HG02763 (cell line): ENCODE measurements around the gene SLC10A6.

Experiments used
- ATAC-seq: cut with Tn5 transposase; IDR thresholded peaks from one replicate; pipeline ENCODE4 v1.9.1; 2021; ENCODE audit warnings: mild to moderate bottlenecking, moderate library complexity; ENCODE audit not compliant: unreplicated experiment

The SLC10A6 gene

DNA sequence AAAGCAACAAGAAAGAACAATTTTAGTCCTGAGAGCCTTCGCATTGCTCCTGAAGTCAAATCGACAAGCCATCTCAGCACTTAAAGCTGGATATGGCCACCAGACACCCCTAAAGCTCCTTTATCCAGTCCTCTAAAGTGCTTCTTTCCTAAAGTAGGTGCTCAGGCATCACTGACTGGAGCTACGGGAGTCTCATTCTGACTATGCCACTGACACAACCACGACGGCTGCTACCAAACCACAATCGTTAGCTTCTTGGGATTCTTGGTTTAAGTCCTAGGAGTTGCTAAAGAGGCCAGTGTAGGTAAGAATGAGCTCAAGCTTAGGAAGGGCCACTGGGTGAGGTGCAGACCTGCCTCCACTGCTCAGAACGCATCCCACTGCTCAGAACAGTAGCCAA lies 1.0 kb downstream of the SLC10A6 start:
- ATAC-seq, result no peak

DNA sequence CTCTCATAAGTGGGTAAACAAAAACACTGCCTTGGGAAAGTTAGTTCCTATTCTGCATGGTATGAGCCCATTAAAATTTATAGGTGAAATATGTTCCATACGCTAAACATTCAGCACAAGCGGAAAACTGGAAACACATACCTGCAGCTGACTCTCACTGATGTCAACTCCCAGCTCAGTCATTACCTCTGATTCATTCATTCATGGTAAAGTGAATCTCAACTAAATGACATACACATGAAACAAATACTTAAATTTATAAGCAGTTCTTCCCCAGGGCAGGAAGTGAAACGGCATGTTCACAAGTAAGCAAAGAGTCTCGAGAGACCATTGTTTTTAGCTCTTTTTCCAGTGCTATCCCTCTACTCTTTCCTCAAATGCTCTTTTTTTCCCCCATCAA lies 1.6 kb downstream of the SLC10A6 start:
- ATAC-seq, result no peak

DNA sequence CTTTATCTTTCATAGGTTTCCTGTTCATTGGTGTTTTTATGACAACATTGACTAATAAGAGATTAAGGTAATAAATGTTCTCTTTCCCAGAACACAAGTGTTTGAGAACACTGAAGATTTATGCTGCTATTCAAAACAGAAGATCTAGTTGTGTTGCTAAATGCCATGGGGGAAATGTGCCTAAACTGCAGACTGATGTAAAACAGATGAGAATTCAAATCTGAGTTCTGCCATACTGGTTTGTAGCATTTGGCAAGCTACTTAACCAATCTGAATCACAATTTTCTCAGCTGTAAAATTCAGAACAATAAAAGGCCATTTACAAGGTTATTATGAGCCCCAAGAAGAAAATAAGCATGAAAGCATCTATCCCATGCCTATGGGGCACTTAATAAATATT lies 2.3 kb downstream of the SLC10A6 start:
- ATAC-seq, result no peak

DNA sequence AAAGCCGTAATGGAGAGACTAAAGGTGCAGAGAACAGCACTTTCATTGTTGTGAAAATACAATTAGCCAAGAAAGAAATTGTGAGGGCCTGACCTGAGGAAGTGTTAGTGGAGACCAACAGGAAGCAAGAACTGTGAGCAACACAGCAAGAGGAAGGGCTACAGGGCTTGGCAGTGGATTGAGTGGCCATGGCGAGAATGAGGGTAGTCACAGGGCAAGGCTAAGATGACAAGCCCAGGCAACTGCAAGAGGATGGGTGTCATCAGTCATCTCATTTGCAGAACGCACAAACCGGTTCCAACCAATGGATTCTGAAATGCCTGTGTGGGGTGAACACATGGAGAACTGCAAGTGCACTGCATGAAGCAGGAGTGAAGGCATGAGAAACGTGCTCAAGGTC lies 3.6 kb downstream of the SLC10A6 start:
- no peak for ATAC-seq

DNA sequence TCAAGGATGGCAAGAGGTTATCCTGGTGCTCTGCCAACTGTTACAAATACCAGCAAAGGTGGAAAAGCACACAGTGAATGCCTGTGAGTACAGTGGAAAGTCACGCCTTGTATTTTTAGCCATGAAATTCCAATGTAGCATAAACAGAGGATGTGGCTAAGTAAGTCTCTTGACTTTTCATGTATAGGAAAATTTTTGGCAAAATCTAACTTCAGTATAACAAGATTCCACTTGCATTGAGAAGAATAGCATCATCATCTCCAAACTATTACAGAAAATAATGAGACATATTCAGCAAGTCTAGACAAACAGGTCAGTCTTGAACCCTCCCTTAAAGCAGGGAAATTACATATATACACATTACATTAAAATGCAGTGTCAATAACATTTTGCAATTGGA lies 7.9 kb downstream of the SLC10A6 start:
- ATAC-seq, result no peak

DNA sequence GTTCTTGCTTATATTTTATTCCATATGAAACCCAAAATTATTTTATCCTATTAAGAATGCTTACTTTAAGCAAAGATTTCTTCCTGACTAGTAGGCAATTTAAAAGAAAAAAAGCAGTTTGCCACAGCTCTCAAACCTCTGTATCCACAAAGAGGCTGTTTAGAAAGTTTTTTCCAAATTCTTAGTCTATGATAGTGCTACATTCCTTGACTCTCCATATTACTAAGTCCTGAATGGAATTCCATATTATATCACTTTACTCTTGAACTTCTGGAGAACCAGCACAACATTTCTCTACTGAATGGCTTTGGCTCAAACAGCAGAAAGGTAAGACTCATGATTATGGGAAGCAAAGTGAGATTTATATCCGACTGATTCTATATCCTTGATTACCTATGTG lies 8.3 kb downstream of the SLC10A6 start:
- no peak for ATAC-seq

DNA sequence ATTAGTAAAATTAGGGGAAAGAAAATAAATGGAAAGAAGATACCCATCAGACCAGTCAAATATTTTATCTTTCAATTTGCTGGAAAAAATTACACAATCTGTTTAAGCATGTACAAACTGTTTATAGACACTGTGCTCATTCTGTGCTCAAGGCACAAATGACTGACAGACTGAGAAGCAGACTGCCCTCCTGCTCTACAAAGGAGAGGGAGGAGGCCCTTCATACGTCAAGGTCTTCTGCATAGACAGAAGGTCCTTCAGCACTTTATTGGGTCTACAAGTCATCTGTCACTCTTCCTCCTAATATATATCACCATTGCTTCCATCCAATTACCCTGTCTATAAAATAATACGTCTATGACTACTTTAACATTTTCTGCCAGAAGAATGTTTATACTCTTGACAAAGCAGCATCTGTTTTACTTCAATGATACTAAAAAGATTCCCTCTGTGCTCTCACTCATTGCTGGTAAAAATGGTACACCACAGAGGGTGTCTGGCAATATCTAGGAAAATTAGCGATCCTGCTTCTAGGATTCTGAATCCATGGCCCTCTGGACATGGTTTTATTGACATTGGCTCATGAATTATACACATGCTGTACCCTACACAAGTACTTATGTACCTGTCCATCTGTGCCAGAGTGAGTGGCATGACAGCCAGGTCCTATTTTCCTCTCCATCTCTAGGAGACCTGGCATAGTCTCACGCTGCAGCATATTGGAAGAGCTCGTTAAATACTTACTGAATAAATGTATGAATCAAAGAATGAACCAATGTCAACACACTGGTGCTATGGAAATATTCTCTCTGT lies 11.3 kb downstream of the SLC10A6 start:
- ATAC-seq, result no peak

DNA sequence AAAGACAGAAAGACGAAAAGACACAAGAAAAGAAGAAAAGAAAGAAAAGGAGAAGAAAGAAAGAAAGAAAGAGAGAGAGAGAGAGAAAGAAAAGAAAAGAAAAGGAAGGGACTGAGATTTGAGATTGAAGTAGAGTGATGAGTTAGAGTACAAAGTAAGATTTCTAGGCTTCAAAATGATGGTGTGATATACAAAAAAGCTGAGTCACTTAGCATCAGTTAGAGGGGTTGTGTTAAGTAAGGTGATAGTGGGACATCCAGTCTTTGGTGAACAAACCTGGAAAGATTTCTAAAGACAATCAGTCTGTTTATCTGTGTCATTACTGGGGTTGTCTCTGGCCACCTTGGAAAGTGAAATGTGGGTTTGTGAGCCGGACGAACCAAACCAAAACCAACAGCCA lies 13.5 kb downstream of the SLC10A6 start:
- ATAC-seq, result no peak

DNA sequence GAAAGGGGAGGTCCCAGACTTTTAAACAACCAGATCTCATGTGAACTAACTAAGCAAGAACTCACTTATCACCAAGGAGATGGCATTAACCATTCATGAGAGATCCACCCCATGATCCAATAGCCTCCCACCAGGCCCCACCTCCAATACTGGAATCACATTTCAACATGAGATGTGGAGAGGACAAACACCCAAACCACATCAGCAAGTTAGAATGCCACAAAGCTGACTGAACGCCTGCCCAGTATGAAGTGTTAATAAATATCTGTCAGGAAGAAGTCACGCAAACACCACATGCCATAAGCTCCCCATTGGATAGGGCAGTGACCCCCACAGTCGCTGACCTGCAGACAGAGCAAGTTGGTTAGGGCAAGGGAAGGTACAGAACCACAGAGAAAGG lies 14.3 kb downstream of the SLC10A6 start:
- ATAC-seq, result no peak

DNA sequence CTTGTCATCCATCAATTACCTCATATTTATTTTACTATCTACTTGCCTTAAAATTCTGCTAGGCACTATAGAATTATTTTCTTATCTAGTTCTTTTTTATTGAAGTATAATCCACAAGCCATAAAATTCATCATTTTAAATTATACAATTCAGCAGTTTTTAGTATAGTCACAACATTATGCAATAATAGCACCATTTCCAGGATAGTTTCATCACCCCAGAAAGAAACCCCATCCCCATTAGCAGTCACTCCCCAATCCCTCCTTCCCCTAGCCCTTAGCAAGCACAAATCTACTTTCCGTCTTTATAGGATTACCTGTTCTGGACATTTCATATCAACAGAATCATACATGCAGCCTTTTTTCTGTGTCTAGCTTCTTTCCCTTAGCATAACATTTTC lies 15.6 kb downstream of the SLC10A6 start:
- no peak for ATAC-seq

DNA sequence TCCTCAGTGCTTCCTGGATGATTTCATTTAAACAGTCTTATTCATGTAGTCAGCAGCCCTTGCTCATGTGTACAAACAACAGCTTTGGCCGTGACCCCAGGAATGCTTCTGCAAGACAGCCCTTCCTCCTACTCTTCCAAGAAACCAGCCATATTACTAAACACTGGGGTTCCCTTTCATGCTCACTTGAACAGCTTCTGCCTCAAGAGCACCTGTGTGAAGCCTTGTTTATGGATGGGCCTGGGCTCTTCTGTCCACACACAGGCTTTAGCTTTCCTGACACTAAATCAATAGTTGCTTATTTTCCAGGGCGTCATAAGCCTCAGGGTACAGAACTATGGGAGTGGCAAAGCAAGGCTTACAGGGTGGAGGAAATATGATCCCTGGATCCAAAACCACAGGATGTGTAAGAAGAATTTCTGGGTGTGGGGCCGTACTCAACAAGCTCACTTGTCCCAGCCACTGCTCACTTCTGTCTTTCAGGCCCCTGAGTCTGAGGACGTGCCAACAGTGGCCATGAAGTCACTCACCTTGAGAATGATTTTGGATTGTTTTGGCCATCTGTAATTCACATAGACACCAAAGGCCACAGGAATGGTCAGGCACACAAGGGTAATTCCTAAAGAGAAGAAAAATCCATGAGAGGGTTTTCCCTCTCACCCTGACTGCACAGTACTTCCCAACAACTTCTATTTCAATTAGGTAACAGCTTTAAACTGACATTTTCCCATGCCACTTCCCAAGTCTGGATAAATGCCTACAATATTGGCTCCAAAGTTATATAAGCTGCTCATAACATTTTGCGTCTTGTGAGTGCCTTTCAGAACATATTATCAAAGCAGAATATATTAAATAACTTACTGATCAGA lies 17.7 kb downstream of the SLC10A6 start:
- ATAC-seq, result no peak

DNA sequence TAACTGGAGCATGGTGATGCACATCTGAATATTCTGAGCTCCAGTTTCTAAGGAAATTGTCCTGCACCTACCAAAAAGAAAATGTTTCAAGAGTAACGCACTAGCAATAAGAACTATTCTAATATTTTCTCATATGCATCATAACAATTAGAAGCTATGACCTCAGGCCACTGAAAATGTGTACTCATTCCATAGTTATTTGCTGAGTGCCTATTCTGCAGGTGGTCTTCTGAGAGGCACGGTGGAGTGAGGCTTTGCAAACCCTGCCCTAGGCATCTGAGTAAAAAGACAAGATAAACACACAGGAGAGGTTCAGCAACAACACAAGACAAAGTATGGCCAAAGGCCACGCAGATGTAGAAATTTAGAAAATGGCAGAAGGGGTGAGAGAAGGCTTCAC lies 23.7 kb downstream of the SLC10A6 start:
- no peak for ATAC-seq

DNA sequence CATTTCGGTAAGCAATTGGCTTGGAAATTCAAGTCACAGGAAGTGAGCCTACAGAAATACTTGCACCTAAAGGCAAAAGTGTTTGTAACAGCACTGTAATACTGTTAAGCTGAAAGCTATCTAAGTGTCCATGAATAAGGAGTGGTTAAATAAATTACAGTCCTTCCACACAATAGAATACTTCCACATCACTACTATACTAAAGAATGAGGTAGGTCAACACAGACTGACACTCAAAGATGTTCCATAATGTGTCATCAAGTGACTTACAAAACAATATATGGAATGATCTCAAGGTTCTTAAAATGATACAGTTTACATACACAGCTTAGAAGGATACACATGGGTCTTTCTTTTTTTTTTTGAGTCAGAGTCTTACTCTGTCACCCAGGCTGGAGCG lies 27.0 kb downstream of the SLC10A6 start:
- no peak for ATAC-seq

DNA sequence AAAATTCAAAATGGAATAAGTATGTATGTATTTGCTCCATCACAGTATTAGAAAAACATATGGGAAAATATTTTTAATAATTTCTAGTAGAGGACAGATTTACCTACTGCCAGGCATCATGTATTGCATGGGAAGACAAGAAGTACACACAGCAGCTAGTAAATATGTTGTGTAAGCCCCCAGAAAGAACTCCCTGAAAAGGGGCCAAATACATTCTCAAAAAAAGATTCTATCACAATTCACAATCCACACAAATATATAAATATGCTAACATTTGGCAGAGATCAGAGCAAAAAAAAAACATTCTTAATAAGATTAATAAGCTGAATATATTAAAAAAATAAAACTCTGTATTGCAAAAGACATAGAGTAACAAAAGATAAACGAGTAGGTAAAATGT lies 28.0 kb downstream of the SLC10A6 start:
- ATAC-seq, result no peak

DNA sequence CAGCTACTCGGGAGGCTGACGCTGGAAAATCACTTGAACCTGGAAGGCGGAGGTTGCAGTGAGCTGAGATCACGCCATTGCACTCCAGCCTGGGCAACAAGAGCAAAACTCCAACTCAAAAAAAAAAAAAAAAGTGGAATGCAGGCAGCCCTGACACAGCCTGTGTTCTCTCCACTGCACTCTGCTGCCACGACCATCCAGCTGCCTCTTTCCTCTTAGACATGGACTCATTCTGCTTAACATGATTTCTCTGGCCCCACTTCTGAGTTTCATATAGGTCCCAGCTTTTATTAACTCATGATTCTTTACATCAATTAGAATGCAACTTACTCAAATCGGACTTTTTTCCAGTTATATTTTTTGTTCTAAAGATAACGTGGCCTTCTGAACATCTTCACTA lies 29.6 kb downstream of the SLC10A6 start:
- no peak for ATAC-seq

DNA sequence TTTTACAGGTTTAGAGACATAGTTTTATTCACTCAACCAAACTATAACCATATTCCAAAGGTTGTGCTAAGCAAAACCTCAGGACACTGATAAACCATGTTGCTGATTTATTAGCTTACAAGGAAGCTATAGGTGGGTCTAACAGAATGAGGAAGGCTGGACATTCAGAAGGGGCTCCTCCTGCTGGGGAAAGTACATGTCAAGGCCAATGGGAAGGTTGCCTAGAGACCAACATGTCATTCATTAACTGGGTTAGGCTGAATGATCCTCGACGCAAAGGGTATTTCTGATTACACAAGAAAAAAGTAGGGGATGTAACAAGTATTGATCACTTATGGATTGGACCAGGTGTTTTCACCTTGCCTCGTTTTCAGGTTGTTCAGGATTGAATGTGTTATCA lies 30.3 kb downstream of the SLC10A6 start:
- ATAC-seq, result no peak

DNA sequence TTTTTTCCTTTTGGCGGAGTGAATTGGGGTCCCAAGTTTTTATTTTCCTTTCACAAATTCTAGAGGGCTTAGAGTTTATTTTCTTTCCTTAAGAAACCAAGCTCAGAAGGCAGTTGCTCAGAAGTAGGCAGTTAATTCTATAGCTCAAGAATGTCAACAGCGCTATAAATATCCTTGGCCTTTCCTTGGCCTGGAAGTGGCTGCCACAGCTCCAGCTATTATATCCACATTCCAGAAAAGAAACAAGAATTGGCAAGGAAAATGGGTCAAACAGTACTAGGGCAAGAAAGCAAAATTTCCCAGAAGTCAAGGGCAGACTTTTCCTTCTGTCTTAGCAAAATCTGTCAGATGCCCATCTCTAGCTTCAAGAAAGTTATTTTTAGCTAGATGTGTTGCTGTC lies 31.0 kb downstream of the SLC10A6 start:
- ATAC-seq, result no peak

DNA sequence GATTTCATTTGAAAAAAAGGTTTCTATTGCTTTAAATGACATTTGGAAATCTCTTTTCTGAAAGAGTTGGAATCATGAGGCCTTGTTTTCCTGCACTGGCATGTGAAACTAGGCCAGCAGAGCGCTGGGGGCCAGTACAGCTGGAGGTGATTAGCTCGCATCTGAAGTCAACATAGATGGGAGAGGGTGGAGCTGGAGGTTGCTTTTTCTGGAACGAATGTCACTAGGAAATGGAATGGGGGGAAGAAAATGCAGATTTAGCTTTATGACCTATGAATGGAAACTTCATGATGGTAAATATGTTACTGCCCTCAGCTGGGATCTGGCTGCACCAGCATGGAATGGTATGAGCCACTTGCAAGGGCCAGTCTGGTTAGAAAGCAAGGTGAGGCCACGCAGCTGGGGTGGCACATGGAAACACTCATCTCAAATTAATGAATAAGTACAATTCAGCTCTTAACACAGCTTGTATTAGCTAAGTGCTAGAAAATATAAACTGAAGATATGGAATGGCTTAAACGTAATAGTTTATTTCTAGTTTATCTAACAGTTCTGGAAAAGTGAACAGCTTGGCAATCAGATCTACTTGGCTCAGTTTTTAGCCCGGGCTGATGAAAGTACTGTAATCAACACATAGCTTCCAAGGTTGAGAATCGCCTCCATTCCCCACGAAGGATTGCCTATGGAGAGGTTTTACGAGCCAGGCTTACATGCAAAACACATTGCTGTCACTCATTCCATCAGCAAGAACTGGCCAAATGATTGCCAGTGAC lies 32.5 kb downstream of the SLC10A6 start:
- no peak for ATAC-seq

DNA sequence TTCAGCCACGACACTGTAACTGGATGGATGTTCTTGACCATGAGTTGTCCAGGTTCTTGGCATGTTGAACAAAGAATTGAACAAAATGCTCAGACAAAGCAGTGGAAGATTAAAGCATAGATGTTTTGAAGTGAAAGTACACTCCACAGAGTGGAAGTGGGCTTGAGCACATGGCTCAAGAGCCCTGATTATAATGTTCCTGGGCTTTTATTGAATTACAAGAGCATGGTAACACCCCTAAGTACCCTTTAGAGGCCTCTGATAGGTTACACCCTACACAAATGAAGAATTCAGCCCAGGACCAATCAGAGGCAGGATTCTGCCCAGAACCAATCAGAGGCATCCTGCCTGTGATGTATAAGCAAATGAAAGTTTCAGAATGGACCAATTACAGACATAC lies 33.5 kb downstream of the SLC10A6 start:
- no peak for ATAC-seq

DNA sequence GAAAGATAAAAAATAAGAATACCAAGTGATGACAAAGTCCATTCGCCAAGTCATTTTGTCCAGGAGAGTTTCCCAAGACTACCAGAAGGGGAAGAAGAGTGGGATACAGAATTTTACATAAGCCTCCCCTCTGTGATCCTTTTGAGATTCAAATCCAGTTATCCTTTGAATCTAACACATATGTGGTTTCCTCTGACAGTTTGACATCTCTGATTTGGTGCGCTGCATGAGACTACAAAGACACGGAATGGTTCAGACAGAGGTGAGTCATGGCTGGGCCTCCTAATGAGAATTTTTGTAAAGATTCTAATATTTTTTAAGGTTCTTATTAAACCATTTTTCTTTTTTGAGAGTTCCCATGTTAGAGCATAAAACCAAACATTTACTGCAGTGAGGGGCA lies 38.3 kb downstream of the SLC10A6 start:
- no peak for ATAC-seq

DNA sequence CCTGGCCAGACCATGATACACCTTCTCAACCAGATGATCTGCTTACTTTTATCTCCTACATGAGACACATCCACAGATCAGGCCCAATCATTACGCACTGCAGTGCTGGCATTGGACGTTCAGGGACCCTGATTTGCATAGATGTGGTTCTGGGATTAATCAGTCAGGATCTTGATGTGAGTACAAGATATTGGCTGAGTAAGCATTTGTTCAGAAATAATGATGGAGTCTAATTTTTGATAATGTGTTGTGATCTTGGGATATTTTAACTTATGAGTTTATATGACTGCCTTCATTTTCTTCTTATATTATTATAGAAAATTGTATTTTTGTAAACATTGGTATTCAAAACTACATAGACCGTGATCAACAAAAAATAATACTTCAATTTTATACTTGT lies 39.4 kb downstream of the SLC10A6 start:
- no peak for ATAC-seq

DNA sequence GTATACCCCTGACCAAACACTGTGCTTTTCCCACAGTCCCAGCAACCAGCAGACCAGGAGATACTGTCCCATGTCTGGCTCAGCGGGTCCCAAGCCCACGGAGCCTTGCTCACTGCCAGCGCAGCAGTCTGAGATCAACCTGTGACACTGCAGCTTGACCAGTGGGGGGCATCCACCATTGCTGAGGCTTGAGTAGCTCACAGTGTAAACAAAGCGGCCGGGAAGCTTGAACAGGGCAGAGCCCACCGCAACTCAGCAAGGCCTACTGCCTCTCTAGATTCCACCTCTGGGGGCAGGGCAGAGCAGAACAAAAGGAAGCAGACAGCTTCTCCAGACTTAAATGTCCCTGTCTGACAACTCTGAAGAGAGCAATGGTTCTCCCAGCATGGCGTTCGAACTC lies 58.1 kb downstream of the SLC10A6 start:
- ATAC-seq, result no peak
